ENCODE measurements around the gene H2BW2.
"Not testable (repeated sequence)": the region's sequence is repeated elsewhere in the genome, so short reads cannot be mapped to it uniquely, and the experiment has no call there.

H2BW2 gene

DNA sequence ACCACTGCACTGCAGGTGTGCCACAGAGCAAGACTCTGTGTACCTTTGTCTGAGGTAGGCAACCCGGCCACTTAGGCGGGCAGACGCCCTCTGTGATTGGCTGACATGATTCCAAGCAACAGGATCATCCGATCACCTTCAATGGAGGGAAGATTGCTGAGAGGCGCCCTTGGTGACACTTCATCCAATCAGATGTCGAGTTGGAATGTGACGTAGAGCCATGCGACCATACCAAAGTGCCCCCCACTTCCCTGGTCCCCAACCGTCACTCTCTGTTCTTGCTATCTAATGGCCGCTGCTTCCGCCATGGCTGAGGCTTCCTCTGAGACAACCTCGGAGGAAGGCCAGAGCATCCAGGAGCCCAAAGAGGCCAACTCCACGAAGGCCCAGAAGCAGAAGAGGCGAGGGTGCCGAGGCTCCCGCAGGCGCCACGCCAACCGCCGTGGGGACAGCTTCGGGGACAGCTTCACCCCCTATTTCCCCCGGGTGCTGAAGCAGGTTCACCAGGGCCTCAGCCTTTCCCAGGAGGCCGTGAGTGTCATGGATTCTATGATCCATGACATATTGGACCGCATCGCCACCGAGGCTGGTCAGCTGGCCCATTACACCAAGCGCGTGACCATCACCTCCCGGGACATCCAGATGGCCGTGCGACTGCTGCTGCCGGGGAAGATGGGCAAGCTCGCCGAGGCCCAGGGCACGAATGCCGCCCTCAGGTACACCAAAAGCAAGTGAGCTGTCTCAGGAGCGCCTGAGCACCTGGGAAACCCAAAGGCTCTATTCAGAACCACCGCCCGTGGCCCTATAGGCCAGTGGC lies at the start of gene H2BW2:
TSS of gene H2BW2 (plus strand) at position 268 of the 817 bp plus-strand sequence. CDS start at position 307, 39 bp downstream.
- DNase-seq = no peak

DNA sequence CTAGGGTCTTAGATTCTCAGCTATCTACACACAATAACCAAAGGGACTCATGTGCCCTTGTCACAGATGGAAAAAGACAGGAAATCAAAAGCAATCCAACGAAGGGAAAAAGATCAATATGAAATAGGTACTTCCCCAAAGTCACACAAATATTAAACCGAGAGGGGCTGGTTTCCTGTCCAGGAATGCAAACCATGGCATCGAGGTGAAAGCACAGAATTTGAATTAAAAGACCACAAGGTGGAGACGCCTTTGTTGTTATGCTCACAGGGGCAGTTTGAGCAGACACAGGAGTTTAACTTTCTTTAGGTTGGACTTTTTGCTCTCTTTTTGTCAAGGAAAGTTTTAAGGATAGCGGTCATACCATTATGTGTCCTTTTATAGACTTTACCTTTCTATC lies 40.5 kb upstream of the H2BW2 start:
- no peak for DNase-seq

DNA sequence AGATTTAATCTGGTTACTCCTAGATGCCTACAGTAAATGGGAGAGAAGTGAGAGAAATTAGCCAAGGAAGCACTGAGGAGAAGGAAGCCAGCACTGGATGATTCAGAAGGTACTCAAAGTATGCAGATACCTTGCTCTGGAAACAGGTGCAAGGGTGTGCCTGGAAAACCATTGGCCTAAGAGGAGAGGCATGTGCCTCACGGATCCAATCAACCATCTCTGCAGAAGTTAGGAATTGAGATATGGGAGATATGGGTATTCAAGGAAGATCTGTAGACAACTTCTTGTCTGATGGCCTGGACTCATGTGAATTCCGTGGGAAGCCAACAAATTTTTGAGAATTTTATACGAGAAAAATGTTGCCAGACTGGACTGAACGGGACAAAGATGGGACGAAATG lies 30.9 kb upstream of the H2BW2 start:
- no peak for DNase-seq

DNA sequence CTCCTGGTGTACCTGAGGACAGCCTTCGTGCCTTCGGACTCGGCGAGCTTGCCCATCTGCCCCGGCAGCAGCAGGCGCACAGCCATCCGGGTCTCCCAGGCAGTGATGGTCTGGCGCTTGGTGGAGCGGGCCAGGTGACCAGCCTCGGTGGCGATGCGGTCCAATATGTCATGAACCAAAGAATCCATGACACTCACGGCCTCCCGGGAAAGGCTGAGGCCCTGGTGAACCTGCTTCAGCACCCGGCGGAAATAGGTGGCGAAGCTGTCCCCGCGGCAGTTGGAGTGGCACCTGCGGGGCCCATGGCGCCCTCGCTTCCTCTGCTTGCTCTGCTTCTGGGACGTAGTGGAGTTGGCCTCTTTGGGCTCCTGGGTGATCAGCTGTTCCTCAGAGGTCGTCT lies 26.6 kb upstream of the H2BW2 start:
- DNase-seq = no peak

DNA sequence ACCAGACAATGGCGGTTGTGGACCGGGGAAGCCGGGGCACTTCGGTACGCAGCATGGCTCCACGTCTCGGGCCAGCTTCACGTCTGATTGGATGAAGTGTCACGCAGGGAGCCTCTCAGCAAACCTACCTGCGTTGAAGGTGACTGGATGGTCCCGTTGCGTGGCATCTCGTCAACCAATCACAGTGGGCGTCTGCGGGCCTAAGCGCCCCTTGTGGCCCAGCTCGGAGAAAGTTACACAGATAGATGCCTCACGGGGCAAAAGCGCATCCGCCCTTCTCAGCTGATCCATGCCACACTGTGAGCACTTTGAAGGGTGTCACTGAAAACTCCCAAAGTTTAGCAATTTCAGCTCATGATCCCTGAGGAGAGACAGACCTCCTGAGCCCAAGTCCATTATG lies 26.1 kb upstream of the H2BW2 start, which contains the start of gene H2BW1:
TSS of gene H2BW1 (minus strand) at position 103 of the 400 bp plus-strand sequence. CDS start 132 bp downstream, outside the sequence.
- no peak for DNase-seq

DNA sequence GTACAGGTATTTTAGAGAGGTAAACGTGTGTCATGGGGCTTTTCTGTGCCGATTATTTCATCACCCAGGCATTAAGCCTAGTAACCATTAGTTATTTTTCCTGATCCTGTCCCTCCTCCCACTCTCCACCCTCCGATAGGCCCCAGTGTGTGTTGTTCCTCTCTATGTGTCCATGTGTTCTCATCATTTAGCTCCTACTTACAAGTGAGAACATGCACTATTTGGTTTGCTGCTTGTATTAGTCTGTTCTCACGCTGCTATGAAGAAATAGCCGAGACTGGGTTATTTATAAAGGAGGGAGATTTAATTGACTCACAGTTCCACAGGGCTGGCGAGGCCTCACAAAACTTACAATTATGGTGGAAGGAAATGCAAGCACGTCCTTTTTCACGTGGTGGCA lies 24.2 kb upstream of the H2BW2 start:
- not testable (repeated sequence) for DNase-seq

DNA sequence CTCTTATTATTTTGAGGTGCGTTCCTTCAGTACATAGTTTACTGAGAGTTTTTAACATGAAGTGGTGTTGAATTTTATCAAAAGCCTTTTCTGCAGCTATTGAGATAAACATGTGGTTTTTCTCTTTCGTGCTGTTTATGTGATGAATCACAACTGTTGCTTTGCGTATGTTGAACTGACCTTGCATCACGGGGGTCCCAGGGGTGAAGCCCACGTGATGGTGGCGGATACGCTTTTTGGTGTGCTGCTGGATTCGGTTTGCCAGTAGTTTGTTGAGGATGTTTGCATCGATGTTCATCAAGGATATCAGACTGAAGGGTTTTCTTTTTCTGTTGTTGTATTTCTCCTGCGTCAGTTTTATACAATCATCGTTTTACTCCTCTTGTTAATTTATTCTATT lies 21.6 kb upstream of the H2BW2 start:
- DNase-seq = no peak

DNA sequence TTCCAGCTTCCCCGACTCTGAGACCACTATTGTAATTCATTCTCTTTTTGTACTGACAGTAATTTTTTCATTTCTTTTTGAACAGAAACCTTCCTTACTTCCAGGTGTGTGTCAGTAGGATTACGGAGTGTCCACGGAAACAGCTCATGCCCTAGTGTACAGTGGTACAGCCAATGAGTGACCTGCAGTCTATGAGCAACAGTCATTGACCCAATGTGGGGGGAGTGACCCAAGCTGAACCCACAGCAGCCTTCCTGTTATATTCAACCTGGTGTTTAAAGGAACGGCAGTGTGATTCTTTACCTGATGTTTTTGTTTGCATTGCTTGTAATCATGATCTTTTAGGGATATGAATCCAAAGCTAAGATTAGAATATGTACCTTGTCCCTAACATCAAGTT lies 1.2 kb downstream of the H2BW2 start:
- DNase-seq = no peak

DNA sequence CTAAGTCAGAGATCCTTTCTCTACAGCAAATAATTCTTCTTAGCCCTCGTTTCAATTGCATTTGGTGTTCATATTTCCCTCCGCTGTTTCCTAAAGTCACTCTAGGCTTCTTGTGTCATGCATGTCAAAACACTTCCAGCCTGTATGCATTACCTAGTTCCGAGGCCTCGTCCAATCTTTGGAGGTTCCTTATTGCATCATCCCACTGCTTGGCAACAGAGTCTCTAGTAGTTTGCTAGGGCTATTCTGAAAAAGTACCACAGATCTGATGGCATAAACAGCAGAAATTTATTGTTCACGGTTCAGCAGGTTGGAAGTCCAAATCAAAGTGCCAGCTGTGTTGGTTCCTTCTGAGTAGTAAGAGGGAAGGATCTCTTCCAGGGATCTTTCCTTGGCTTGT lies 5.9 kb downstream of the H2BW2 start:
- no peak for DNase-seq

DNA sequence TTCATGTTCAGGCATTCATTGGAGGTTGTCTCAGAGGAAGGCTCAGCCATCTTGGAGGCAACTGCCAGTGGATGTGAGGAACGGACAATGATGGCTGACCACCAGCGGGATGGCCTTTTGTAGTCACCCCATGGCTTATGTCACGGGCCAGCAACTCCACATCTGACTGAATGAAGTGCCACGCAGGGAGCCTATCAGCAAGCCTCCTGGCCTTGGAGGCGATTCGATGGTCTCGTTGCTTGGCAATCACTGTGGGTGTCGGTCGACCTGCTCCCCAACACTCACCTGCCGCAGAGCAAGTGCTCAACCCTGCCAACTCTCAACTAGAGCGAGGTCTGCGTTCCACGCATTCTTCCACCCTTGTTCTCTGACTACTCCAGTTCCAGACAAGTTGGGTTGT lies 7.4 kb downstream of the H2BW2 start:
- no peak for DNase-seq

DNA sequence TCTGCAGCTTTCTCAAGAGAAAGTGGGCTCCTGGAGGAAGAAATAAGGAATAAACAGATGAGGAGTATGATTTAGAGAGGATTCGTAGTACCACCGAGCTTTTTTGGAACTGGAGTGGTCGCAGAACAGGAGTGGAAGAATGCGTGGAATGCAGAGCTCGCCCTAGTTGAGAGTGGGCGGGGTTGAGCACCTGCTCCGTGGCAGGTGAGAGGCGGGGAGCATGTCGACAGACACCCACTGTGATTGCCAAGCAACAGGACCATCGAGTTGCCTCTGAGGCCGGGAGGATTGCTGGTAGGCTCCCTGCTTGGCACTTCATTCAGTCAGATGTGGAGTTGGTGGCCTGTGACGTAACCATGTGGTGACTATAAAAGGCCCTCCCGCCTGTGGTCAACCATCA lies 15.2 kb downstream of the H2BW2 start:
- not testable (repeated sequence) for DNase-seq

DNA sequence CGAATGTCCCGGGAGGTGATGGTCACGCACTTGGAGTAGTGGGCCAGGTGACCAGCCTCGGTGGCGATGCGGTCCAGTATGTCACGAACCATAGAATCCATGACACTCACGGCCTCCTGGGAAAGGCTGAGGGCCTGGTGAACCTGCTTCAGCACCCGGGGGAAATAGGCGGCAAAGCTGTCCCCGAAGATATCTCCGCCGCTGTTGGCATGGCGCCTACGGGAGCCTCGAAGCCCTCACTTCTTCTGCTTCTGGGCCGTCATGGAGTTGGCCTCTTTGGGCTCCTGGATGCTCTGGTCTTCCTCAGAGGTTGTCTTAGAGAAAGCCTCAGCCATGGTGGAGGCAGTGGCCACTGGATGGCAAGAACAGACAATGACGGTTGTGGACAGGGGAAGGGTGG lies 22.9 kb downstream of the H2BW2 start:
- not testable (repeated sequence) for DNase-seq

DNA sequence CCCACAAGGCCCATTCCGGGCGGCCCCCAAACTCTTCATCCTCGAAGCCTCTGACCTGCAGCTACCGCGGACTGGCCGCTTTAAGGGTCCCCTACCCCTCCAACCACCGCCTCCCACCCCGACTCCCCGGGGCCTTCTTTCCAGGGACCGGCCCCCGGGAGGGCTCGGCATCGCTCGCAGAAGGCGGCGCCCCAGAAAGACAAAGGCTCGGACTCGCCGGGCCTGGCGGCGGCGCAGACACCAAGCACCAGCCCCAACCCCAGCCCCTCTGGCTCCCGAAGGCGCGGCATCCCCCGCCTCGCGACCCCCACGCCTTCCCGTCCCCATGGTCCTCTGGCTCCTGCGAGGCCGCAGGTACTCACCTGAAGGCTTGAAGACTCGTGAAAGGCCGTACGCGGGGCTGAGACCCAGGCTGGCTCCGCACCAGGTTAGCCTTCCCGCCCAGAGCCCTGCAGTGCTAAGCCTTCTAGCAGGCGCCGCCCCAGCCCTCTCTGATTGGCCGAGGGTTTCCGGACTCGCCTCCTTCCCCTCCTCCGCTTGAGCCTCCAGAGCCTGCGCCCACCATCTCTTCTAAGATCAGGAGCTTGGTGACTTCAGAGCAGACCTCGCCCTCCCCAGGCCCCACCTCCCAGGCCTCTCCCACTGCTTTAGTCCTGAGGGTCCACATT lies 36.2 kb downstream of the H2BW2 start, which contains the start of gene TMSB15C:
TSS of gene TMSB15C (minus strand) at position 459 of the 668 bp plus-strand sequence.
- DNase-seq = not testable (repeated sequence)

DNA sequence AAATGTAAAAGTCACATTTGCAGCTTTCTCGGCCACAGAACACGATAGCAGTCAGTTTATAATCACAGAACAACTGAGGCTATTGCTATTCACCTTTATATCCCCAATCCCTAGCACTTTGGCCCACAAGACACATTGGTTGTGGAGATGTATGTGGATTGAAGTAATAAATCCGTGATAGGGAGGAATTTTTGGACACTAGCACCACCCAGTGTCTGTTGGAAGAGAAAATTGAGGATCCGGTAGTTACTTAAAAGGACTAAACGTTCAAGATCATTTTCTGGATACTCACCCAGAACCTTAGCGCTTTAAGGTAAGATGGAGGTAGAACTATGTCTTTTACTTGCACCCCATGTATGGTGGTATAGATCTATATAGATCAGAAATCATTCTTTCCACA lies 38.1 kb downstream of the H2BW2 start:
- DNase-seq = not testable (repeated sequence)

DNA sequence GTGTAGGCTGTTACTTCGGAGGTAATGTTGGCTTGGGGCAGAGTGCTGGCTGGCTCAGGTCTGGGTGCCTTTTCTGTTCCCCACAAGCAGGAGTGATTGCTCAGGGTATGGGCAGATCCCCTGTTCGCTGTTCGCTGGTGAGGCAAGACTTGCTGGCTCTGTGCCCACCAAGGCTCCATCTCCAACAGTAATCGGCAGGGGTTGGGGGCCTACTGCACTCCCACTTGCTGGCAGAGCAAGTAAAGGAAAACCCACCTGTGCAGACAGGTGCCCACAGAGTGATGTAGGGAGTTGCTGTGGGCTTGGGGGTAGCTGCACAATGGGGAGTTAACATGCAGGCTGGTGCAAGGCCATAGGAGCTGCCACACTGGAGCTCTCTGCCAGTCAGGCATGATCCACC lies 44.3 kb downstream of the H2BW2 start:
- no peak for DNase-seq

DNA sequence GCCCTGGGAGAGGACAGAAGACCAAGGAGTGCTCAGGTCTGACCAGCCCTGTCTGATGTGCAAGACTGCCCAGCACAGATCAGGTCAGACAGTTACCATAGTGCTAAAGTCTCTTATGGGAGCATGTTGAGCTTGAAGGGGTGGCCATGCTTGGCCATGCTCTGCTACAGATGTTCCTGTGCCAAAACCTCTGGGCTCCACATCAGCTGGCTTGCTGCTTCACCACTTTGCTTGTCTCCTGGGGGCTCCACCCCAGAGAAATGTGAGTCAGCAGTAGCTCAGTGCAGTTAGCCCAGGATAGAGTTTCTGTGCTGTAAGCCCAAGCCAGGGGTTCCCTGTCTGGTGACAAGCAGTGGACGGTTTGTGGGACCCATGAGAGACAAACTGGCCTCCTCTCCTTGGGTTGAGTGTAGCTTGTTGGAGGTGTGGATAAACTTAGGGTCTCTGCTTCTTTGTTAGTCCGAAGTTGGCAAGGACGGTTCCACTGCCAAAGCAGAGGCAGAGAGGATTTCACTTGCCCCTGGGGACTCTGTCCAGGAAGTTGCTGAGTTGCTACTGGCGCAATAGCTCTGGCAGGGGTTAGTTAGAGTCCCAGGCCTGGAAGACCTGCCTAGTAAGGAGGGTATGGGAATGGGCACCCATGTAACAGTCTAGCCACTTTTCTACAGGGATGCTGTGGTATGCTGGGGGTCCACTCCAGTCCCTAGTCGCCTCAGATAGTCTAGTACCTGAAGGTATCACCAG lies 45.0 kb downstream of the H2BW2 start:
- DNase-seq = no peak

DNA sequence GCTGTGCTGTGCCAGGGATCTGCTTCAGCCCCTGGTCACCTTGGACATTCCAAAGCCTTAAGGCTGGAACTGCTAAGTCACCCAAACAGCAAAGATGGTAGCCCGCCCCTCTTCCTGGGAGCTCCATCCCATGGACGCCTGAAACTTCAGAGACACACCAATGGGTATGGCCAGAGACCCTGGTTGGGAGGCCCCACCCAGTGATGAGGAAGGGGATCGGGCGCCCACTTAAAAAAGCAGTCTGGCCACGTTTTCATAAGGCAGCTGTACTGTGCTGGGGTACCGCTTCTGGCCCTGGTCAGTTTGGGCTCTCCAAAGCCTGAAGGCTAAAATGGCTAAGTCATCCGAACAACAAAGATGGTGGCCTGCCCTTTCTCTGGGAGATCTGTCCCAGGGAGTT lies 45.7 kb downstream of the H2BW2 start:
- no peak for DNase-seq

DNA sequence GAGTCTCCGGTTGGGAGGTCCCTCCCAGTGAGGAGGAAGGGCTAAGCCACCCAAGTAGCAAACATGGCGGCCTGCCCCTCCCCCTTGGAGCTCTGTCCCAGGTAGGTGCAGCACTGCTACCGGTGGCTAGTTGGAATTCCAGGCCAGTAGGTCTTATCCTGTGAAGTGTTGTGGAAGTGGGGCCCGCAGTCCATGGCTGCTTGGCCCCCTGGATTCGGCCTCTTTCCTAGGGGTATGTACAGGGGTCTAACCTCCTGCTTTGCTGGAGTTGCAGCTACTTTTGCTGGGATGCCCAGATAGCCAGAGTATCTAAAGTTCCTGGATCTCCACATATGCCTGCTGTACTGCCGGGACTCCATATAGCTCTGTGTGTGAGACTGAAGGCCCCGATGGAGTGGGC lies 46.2 kb downstream of the H2BW2 start:
- DNase-seq = no peak

All from NCI-H146 (cell line).